Prostate gland (tissue), 2 donors: ENCODE results near the gene LRIT1. TPM values are rescaled to one million over a fixed set of nuclear protein-coding genes. Genes with fewer than 3 reads are reported as not detected.
A peak's percentile ranks its signal among the peaks of the same experiment; 100 is the strongest.

Experiments used
- DNase-seq: peaks from one replicate; pipeline ENCODE4 v3.0.0-alpha.2; 2019; ENCODE audit warnings: low spot score
- H3K27ac ChIP-seq, 2 donors: fragments of 200-600 bp; sonication (generic); 2 replicates each; pipeline ENCODE4 v1.5.1; 2017 to 2019
- H3K27me3 ChIP-seq: fragments of 200-600 bp; sonication (generic); replicated peaks from 2 replicates; pipeline ENCODE4 v1.5.1; 2019; ENCODE audit not compliant: insufficient read depth
- H3K36me3 ChIP-seq, 2 donors: fragments of 200-600 bp; sonication (generic); 1 replicate in 1 of 2; 2 replicates in 1 of 2; pipeline versions ENCODE4 v1.5.1 to v1.8.1; 2017 to 2019
- H3K4me1 ChIP-seq: fragments of 200-600 bp; sonication (generic); replicated peaks from 2 replicates; pipeline ENCODE4 v1.5.1; 2019
- H3K4me3 ChIP-seq, 2 donors: fragments of 200-600 bp; sonication (generic); 2 replicates each; pipeline ENCODE4 v1.5.1; 2017 to 2019
- H3K9me3 ChIP-seq: fragments of 200-600 bp; sonication (generic); 2 replicates; pipeline ENCODE4 v1.5.1; 2017
- CTCF ChIP-seq, 4 experiments: fragments of 200-600 bp in 2 of 4; fragments of 450-650 bp in 2 of 4; sonication (generic) in 2 of 4; IDR thresholded peaks; 1 replicate in 3 of 4; 2 replicates in 1 of 4; pipeline ENCODE4 v1.5.1; 2016 to 2019; ENCODE audit warnings: antibody characterized with exemption in 4 of 4, mild to moderate bottlenecking in 2 of 4, moderate library complexity in 2 of 4
- POLR2A ChIP-seq: fragments of 450-650 bp; IDR thresholded peaks from one replicate; pipeline ENCODE4 v1.6.1; 2016; ENCODE audit warnings: antibody characterized with exemption, mild to moderate bottlenecking
- POLR2AphosphoS5 ChIP-seq: sonication (generic); formaldehyde crosslinking; IDR thresholded peaks from one replicate; pipeline ENCODE4 v1.6.1; 2017; ENCODE audit warnings: antibody characterized with exemption
- WGBS: methylation state at CpG from one replicate; pipeline ENCODE4 v1.1.5; 2018; 5-methylcytosine and 5-hydroxymethylcytosine counted together
- intact Hi-C: fragments of 100-400 bp; cut with DNase I; formaldehyde crosslinking; loops from one replicate; pipeline ENCODE4 v1.14.2; 2022
- total RNA-seq, 2 donors: library from RNA; depleted of rRNA; stranded (reverse); fragments of >200 nt; gene quantifications; one replicate each; pipeline ENCODE4 v1.1.0, GENCODE V29; 2016

The LRIT1 gene
- total RNA-seq, 2 donors from 2014 or later: 1.1 TPM; not detected in 1

GRCh38 chr10:84204610-84205009 lies 36.7 kb downstream of the LRIT1 start:
- no peak for TF ChIP-seq CTCF (IDR thresholded peaks at IDR 0.05)
- no peak for TF ChIP-seq POLR2A
- no peak for TF ChIP-seq POLR2AphosphoS5

GRCh38 chr10:84204122-84204521 lies 37.2 kb downstream of the LRIT1 start:
- WGBS: 88% methylated on average over 4 of the region's 4 CpGs
- no peak for DNase-seq
- Histone ChIP-seq H3K27ac (no peak overlapping the region), H3K4me1 (no peaks in the 10 kb centered on the region), H3K27me3 (no peaks in the 10 kb centered on the region), H3K4me3 (no peak overlapping the region), H3K9me3 (no peaks in the 10 kb centered on the region), H3K36me3 (no peaks in the 10 kb centered on the region)
- TF ChIP-seq POLR2AphosphoS5: no peak
- TF ChIP-seq CTCF (IDR thresholded peaks at IDR 0.05): peak in 1 of 4 experiments; percentile 32
- TF ChIP-seq POLR2A: no peak
- intact Hi-C loops: no loop called here

More at GRCh38 chr10:84204610-84205009, 36.7 kb downstream of the LRIT1 start:
- no peak for DNase-seq
- Histone ChIP-seq H3K4me3 (no peak overlapping the region), H3K9me3 (no peaks in the 10 kb centered on the region), H3K27ac (no peak overlapping the region), H3K36me3 (no peaks in the 10 kb centered on the region), H3K27me3 (no peaks in the 10 kb centered on the region), H3K4me1 (no peaks in the 10 kb centered on the region)
- intact Hi-C loops: no loop called here
- WGBS: 94% methylated on average over 4 of the region's 4 CpGs

- no peak for DNase-seq
- Histone ChIP-seq H3K36me3 (no peaks in the 10 kb centered on the region), H3K9me3 (no peaks in the 10 kb centered on the region), H3K27me3 (no peaks in the 10 kb centered on the region), H3K4me1 (no peaks in the 10 kb centered on the region), H3K27ac (no peak overlapping the region), H3K4me3 (no peak overlapping the region)
- 89% methylated on average over 5 of the region's 5 CpGs for WGBS
- intact Hi-C loops: no loop called here
- TF ChIP-seq POLR2AphosphoS5 (no peak), CTCF (IDR thresholded peaks at IDR 0.05) (no peak), POLR2A (no peak)
These were observed 39.0 kb downstream of the LRIT1 start for GRCh38 chr10:84202349-84202748.

- Histone ChIP-seq H3K4me1 (no peaks in the 10 kb centered on the region), H3K9me3 (no peaks in the 10 kb centered on the region), H3K4me3 (no peak overlapping the region), H3K36me3 (no peaks in the 10 kb centered on the region), H3K27me3 (no peaks in the 10 kb centered on the region), H3K27ac (no peak overlapping the region)
- WGBS: 90% methylated on average over 11 of the region's 11 CpGs
- intact Hi-C loops: no loop called here
- no peak for DNase-seq
- TF ChIP-seq POLR2AphosphoS5 (no peak), POLR2A (no peak), CTCF (IDR thresholded peaks at IDR 0.05) (no peak)
These were observed 39.7 kb downstream of the LRIT1 start for GRCh38 chr10:84201682-84202081.

- Histone ChIP-seq H3K27me3 (no peaks in the 10 kb centered on the region), H3K36me3 (no peaks in the 10 kb centered on the region), H3K4me3 (no peak overlapping the region), H3K4me1 (no peaks in the 10 kb centered on the region), H3K27ac (no peak overlapping the region), H3K9me3 (no peaks in the 10 kb centered on the region)
- DNase-seq: no peak
- WGBS: 59% methylated on average over 6 of the region's 6 CpGs
- intact Hi-C loops: no loop called here
- TF ChIP-seq POLR2AphosphoS5: no peak
- TF ChIP-seq POLR2A: no peak
- TF ChIP-seq CTCF (IDR thresholded peaks at IDR 0.05): no peak
These were observed 40.1 kb downstream of the LRIT1 start for GRCh38 chr10:84201244-84201606.
